HEK293 (cell line): ENCODE measurements around the gene TMEM234.

Source experiments
- HOXA7 ChIP-seq: sonication (generic); formaldehyde crosslinking; IDR thresholded peaks from 2 replicates; pipeline ENCODE4 v1.8.1; 2022; ENCODE audit warnings: missing genetic modification reagents, borderline replicate concordance
- YY1 ChIP-seq: fragments of 450-650 bp; formaldehyde crosslinking; IDR thresholded peaks from 2 replicates; pipeline ENCODE4 v1.5.1; 2018; ENCODE audit warnings: missing biosample characterization, missing genetic modification characterization
- ZBTB21 ChIP-seq: fragments of 450-650 bp; formaldehyde crosslinking; IDR thresholded peaks from 2 replicates; pipeline ENCODE4 v1.5.1; 2017; ENCODE audit warnings: missing biosample characterization, missing genetic modification characterization
- ZBTB48 ChIP-seq: fragments of 450-650 bp; formaldehyde crosslinking; IDR thresholded peaks from 2 replicates; pipeline ENCODE4 v1.5.1; 2016; ENCODE audit warnings: missing biosample characterization, missing genetic modification characterization
- ZFP69B ChIP-seq: fragments of 450-650 bp; formaldehyde crosslinking; IDR thresholded peaks from 2 replicates; pipeline ENCODE4 v1.5.1; 2016; ENCODE audit warnings: missing biosample characterization, missing genetic modification characterization
- ZNF274 ChIP-seq, 2 experiments: fragments of 200-500 bp in 1 of 2; fragments of 450-650 bp in 1 of 2; sonication (Bioruptor generic) in 1 of 2; formaldehyde crosslinking in 1 of 2; IDR thresholded peaks; 2 replicates each; pipeline versions ENCODE4 v1.5.1 to v1.6.1; 2014 to 2016; ENCODE audit warnings: borderline replicate concordance in 1 of 2, inconsistent platforms in 1 of 2, low read length in 1 of 2, missing biosample characterization in 1 of 2, missing genetic modification characterization in 1 of 2
- ZNF354C ChIP-seq: fragments of 450-650 bp; formaldehyde crosslinking; IDR thresholded peaks from 2 replicates; pipeline ENCODE4 v1.5.1; 2016; ENCODE audit warnings: missing biosample characterization, missing genetic modification characterization, low read depth, borderline replicate concordance
- ZNF423 ChIP-seq: fragments of 450-650 bp; formaldehyde crosslinking; IDR thresholded peaks from 2 replicates; pipeline ENCODE4 v1.5.1; 2016; ENCODE audit warnings: missing biosample characterization, missing genetic modification characterization
- ZNF561 ChIP-seq: fragments of 450-650 bp; IDR thresholded peaks from 2 replicates; pipeline ENCODE4 v1.5.1; 2018; ENCODE audit warnings: missing biosample characterization, missing genetic modification characterization, borderline replicate concordance
- ZNF670 ChIP-seq: fragments of 450-650 bp; formaldehyde crosslinking; IDR thresholded peaks from 2 replicates; pipeline ENCODE4 v1.5.1; 2016; ENCODE audit warnings: missing biosample characterization, missing genetic modification characterization, low read depth
- TF ChIP-seq, protein P1 (sequence below): fragments of 450-650 bp; formaldehyde crosslinking; IDR thresholded peaks from 2 replicates; pipeline ENCODE4 v1.5.1; 2017; ENCODE audit warnings: missing biosample characterization, missing genetic modification characterization
- TF ChIP-seq, protein P2 (sequence below): fragments of 450-650 bp; formaldehyde crosslinking; IDR thresholded peaks from 2 replicates; pipeline ENCODE4 v1.5.1; 2016; ENCODE audit warnings: missing biosample characterization, missing genetic modification characterization
- TF ChIP-seq, protein P3 (sequence below): fragments of 450-650 bp; formaldehyde crosslinking; IDR thresholded peaks from 2 replicates; pipeline ENCODE4 v1.5.1; 2016; ENCODE audit warnings: missing biosample characterization, missing genetic modification characterization
- TF ChIP-seq, protein P4 (sequence below): fragments of 450-650 bp; formaldehyde crosslinking; IDR thresholded peaks from 2 replicates; pipeline ENCODE4 v1.5.1; 2017; ENCODE audit warnings: missing biosample characterization, missing genetic modification characterization

DNA sequence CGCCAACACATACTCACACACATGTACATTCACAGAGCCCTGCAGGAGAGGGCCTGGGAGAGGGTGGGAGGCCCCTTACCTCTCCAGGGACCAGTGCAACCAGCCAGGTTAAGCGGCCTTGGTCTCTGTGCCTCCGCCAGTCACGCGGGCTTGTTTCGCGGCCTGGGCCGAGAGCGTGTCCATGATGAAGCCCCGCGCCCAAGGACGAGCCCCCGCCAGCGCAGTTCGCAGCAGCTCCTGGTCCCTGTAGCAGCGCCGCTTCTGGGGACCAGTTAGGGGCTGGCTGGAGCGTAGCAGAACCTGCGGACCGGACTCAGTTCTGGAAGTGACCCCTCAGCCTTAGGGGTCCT, 17.6 kb upstream of the TMEM234 start:
- TF ChIP-seq ZNF354C (tag by site-specific recombination) (no peak), ZBTB21 (tag by site-specific recombination) (no peak), ZNF274 (IDR thresholded peaks at IDR 0.05; ENCODE audit: low read length) (no peak), ZNF274 (tag by site-specific recombination; IDR thresholded peaks at IDR 0.05; ENCODE audit: borderline replicate concordance) (no peak), ZNF423 (no peak), ZNF670 (tag by site-specific recombination) (no peak), ZBTB48 (tag by site-specific recombination) (peak; percentile 72; the same call in 1 of the 2 replicates), HOXA7 (CRISPR knock-in tag) (no peak), ZFP69B (tag by site-specific recombination) (no peak), ZNF561 (tag by site-specific recombination) (no peak), YY1 (tag by site-specific recombination) (no peak)
- TF ChIP-seq, protein P1, sequence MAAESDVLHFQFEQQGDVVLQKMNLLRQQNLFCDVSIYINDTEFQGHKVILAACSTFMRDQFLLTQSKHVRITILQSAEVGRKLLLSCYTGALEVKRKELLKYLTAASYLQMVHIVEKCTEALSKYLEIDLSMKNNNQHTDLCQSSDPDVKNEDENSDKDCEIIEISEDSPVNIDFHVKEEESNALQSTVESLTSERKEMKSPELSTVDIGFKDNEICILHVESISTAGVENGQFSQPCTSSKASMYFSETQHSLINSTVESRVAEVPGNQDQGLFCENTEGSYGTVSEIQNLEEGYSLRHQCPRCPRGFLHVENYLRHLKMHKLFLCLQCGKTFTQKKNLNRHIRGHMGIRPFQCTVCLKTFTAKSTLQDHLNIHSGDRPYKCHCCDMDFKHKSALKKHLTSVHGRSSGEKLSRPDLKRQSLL (tag by site-specific recombination): no peak
- TF ChIP-seq, protein P2, sequence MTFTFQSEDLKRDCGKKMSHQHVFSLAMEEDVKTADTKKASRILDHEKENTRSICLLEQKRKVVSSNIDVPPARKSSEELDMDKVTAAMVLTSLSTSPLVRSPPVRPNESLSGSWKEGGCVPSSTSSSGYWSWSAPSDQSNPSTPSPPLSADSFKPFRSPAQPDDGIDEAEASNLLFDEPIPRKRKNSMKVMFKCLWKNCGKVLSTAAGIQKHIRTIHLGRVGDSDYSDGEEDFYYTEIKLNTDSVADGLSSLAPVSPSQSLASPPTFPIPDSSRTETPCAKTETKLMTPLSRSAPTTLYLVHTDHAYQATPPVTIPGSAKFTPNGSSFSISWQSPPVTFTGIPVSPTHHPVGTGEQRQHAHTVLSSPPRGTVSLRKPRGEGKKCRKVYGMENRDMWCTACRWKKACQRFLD (tag by site-specific recombination): no peak
- TF ChIP-seq, protein P3, sequence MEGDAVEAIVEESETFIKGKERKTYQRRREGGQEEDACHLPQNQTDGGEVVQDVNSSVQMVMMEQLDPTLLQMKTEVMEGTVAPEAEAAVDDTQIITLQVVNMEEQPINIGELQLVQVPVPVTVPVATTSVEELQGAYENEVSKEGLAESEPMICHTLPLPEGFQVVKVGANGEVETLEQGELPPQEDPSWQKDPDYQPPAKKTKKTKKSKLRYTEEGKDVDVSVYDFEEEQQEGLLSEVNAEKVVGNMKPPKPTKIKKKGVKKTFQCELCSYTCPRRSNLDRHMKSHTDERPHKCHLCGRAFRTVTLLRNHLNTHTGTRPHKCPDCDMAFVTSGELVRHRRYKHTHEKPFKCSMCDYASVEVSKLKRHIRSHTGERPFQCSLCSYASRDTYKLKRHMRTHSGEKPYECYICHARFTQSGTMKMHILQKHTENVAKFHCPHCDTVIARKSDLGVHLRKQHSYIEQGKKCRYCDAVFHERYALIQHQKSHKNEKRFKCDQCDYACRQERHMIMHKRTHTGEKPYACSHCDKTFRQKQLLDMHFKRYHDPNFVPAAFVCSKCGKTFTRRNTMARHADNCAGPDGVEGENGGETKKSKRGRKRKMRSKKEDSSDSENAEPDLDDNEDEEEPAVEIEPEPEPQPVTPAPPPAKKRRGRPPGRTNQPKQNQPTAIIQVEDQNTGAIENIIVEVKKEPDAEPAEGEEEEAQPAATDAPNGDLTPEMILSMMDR (tag by site-specific recombination): no peak
- TF ChIP-seq, protein P4, sequence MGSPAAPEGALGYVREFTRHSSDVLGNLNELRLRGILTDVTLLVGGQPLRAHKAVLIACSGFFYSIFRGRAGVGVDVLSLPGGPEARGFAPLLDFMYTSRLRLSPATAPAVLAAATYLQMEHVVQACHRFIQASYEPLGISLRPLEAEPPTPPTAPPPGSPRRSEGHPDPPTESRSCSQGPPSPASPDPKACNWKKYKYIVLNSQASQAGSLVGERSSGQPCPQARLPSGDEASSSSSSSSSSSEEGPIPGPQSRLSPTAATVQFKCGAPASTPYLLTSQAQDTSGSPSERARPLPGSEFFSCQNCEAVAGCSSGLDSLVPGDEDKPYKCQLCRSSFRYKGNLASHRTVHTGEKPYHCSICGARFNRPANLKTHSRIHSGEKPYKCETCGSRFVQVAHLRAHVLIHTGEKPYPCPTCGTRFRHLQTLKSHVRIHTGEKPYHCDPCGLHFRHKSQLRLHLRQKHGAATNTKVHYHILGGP (tag by site-specific recombination): no peak
